ENCODE data around the gene CDH22.

DNA sequence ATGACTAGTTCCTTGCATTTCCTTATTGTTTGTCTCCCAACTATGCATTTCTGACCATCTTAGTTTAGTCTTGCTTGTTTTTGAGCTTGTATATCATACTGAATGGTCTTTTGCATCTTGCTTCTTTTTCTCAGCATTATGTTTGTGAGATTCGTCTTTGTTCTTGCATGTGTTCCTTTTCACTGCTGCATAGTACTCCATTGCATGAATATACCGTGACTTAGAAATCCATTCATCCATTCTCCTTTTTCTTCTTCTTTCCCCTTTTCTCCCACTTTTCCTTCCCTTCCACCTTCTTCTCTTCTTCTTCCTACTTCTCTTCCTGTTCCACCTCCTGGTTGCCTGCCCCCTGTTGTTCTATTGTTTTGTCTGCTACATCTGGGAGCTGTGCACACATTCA, 42.8 kb downstream of the CDH22 start:
- TF ChIP-seq CTCF (IDR thresholded peaks at IDR 0.05) (no peak), EZH2 (IDR thresholded peaks at IDR 0.05; ENCODE audit: borderline replicate concordance, insufficient read depth, low read depth, low read length, poor library complexity, severe bottlenecking) (no peak)
